Right atrium auricular region (tissue), 2 donors: ENCODE measurements around the gene KIN. TPM values are rescaled to one million over a fixed set of nuclear protein-coding genes. Genes with fewer than 3 reads are reported as not detected.
"Not testable (repeated sequence)": the region's sequence is repeated elsewhere in the genome, so short reads cannot be mapped to it uniquely, and the experiment has no call there.

Experiments
- DNase-seq: peaks from one replicate; pipeline ENCODE4 v3.0.0-alpha.2; 2019; ENCODE audit warnings: low spot score
- H3K27ac ChIP-seq, 2 donors: fragments of 200-600 bp; sonication (generic); 1 replicate in 1 of 2; 2 replicates in 1 of 2; pipeline ENCODE4 v1.5.1; 2016 to 2019
- H3K27me3 ChIP-seq, 2 donors: fragments of 200-600 bp; sonication (generic); one replicate each; pipeline versions ENCODE4 v1.5.1 to v1.6.0; 2017 to 2019
- H3K36me3 ChIP-seq: fragments of 200-600 bp; sonication (generic); one replicate; pipeline ENCODE4 v1.5.1; 2016
- H3K4me1 ChIP-seq, 2 donors: fragments of 200-600 bp; sonication (generic); one replicate each; pipeline versions ENCODE4 v1.5.1 to v1.6.0; 2017 to 2019
- H3K4me3 ChIP-seq, 2 donors: fragments of 200-600 bp; sonication (generic); 1 replicate in 1 of 2; 2 replicates in 1 of 2; pipeline ENCODE4 v1.5.1; 2017 to 2019; ENCODE audit warnings: mild to moderate bottlenecking in 1 of 2, moderate library complexity in 1 of 2
- H3K9me3 ChIP-seq, 2 donors: fragments of 200-600 bp; sonication (generic); one replicate each; pipeline ENCODE4 v1.5.1; 2019
- total RNA-seq, 2 donors: library from RNA; depleted of rRNA; stranded (reverse); fragments of >200 nt; gene quantifications; one replicate each; pipeline ENCODE4 v1.1.0, GENCODE V29; 2016
- TF ChIP-seq, protein P1 (sequence below), 2 donors: fragments of 200-600 bp; sonication (generic); IDR thresholded peaks; one replicate each; pipeline ENCODE4 v1.5.1; 2019; ENCODE audit warnings: antibody characterized with exemption in 2 of 2

Gene KIN
- total RNA-seq, 2 donors from 2014 or later: 3.0 to 5.1 TPM

DNA sequence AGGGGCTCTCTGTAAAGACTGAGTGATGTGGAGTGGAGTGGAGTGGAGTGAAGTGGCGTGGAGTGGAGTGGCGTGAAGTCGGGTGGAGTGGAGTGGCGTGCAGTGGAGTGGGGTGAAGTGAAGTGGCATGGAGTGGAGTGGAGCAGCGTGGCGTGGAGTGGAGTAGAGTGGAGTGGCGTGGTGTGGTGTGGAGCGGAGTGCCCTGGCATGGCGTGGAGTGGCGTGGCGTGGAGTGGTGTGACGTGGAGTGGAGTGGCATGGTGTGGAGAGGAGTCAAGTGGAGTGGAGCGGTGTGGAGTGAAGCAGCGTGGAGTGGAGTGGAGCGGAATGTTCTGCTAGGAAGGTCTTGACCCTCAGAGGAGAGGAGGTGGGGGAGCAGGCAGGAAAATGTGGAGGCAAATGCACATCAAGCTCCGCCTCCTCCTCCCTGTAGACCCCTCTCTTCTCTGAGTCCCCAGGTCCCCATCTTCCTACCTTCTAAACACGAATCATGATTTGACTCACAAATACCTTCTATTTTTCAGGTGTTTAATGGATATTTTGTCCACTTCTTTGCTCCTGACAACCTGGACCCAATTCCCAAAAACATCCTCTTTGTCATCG lies 64.8 kb downstream of the KIN start:
- H3K27me3 ChIP-seq: no peaks in the 10 kb centered on the region
- no peak overlapping the region for H3K4me3 ChIP-seq
- TF ChIP-seq, protein P1, sequence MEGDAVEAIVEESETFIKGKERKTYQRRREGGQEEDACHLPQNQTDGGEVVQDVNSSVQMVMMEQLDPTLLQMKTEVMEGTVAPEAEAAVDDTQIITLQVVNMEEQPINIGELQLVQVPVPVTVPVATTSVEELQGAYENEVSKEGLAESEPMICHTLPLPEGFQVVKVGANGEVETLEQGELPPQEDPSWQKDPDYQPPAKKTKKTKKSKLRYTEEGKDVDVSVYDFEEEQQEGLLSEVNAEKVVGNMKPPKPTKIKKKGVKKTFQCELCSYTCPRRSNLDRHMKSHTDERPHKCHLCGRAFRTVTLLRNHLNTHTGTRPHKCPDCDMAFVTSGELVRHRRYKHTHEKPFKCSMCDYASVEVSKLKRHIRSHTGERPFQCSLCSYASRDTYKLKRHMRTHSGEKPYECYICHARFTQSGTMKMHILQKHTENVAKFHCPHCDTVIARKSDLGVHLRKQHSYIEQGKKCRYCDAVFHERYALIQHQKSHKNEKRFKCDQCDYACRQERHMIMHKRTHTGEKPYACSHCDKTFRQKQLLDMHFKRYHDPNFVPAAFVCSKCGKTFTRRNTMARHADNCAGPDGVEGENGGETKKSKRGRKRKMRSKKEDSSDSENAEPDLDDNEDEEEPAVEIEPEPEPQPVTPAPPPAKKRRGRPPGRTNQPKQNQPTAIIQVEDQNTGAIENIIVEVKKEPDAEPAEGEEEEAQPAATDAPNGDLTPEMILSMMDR (IDR thresholded peaks at IDR 0.05): no peak
- H3K36me3 ChIP-seq: no peaks in the 10 kb centered on the region
- no peak for DNase-seq
- H3K4me1 ChIP-seq: no peaks in the 10 kb centered on the region
- no peak overlapping the region for H3K27ac ChIP-seq
- no peaks in the 10 kb centered on the region for H3K9me3 ChIP-seq

DNA sequence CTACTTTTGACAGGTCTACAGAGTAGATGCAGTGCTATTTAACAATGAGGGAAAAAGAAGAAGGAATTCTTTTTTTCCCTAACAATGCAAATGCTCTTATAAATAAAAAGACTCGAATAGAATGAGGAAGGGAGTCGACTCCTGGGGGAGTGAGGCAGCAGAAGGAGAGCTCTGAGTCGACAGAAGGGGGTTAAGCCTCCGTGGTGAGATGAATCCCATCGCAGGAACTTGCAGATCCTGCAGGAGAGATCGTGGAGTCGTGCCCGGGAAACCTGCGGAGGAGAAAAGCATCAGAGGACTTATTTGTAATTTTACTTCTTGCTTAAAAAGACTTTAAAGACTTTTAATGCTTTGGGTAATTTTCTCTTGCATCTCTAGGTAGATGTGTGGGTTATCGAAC lies 67.3 kb downstream of the KIN start:
- no peaks in the 10 kb centered on the region for H3K9me3 ChIP-seq
- no peak overlapping the region for H3K4me3 ChIP-seq
- no peaks in the 10 kb centered on the region for H3K36me3 ChIP-seq
- no peak for DNase-seq
- H3K4me1 ChIP-seq: no peaks in the 10 kb centered on the region
- no peaks in the 10 kb centered on the region for H3K27me3 ChIP-seq
- TF ChIP-seq, protein P1 (IDR thresholded peaks at IDR 0.05): no peak
- no peak overlapping the region for H3K27ac ChIP-seq

DNA sequence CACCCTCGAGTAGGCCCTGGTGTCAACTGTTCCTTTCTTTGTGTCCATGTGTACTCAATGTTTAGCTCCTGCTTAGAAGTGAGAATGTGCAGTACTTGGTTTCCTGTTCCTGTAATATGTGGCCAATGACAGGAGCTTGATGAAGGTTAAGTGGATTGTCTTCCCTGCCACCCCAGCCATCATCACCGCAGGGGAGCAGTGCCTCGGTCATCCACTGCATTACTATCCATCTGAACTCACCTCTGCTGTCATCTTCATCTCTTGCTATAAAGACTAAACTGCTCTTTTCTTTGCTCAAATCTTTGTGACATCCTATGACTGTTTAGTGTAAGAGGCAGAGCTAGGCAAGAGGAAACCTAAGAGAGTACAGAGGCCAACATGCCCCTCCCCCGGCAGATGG lies 69.1 kb downstream of the KIN start:
- Histone ChIP-seq H3K4me3 (no peak overlapping the region), H3K4me1 (no peaks in the 10 kb centered on the region), H3K36me3 (no peaks in the 10 kb centered on the region), H3K27ac (no peak overlapping the region), H3K9me3 (no peaks in the 10 kb centered on the region), H3K27me3 (no peaks in the 10 kb centered on the region)
- DNase-seq: no peak
- TF ChIP-seq, protein P1 (IDR thresholded peaks at IDR 0.05): no peak

DNA sequence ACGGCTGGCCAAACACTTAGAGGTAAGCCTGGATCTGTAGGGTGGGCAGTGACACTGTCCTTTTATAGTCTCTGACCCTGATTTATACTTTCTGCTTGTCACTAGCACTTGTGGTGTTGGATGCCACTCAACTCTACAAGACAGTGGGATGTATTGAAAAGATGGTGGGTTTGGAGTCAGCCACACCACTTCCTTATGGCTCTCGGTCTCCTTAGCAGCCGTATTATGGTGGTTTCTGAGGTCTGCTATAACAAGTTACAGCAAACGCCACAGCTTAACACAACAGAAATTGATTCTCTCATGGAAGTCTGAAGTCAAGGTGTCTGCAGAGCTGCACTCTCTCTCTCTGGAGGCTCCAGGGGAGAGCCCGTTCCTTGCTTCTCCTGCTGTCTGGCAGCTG lies 70.0 kb downstream of the KIN start:
- Histone ChIP-seq H3K27me3 (no peaks in the 10 kb centered on the region), H3K9me3 (no peaks in the 10 kb centered on the region), H3K4me1 (no peaks in the 10 kb centered on the region), H3K27ac (no peak overlapping the region), H3K36me3 (no peaks in the 10 kb centered on the region), H3K4me3 (no peak overlapping the region)
- DNase-seq: no peak
- TF ChIP-seq, protein P1 (IDR thresholded peaks at IDR 0.05): no peak

DNA sequence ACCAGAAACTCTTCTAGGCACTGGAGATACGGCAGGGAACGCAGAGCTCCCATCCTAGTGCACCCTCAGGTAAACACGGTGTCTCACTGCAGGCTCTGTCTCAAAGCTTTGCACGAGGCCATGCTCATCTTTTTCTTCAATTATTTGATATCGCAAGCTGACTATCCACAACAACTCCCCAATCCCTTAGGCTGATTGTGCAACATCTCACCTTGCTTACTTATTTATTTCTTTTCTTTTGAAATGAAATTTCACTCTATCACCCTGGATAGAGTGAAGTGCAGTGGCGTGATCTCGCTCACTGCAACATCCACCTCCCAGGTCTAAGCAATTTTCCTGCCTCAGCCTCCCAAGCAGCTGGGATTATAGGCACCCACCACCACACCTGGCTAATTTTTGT lies 72.3 kb downstream of the KIN start:
- TF ChIP-seq, protein P1 (IDR thresholded peaks at IDR 0.05): no peak
- Histone ChIP-seq H3K4me1 (no peaks in the 10 kb centered on the region), H3K9me3 (no peaks in the 10 kb centered on the region), H3K4me3 (no peak overlapping the region), H3K36me3 (no peaks in the 10 kb centered on the region), H3K27ac (no peak overlapping the region), H3K27me3 (no peaks in the 10 kb centered on the region)
- DNase-seq: no peak

DNA sequence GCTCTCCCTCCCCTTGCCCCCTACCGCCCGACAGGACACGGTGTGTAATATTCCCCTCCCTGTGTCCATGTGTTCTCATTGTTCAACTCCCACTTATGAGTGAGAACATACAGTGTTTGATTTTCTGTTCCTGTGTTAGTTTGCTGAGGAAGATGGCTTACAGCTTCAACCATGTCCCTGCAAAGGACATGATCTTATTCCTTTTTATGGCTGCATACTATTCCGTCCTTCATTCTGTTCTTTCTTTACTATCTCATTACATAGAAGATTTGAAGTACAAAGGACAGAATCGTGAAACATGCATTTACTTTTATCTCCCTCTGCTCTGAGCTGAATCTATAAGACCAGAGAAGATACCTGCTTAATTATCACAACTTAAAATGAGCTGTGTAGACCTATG lies 76.7 kb downstream of the KIN start:
- not testable (repeated sequence) for H3K4me3 ChIP-seq, H3K9me3 ChIP-seq, H3K27me3 ChIP-seq, DNase-seq, H3K36me3 ChIP-seq, H3K27ac ChIP-seq, H3K4me1 ChIP-seq
